K562 (cell line): ENCODE measurements around the gene GTF3C4. TPM values are rescaled to one million over a fixed set of nuclear protein-coding genes. Genes with fewer than 3 reads are reported as not detected.

Source experiments
- ATAC-seq: fragments of 200-7000 bp; cut with Tn5 transposase; 3 replicates; pipeline ENCODE4 v1.9.1; 2020; ENCODE audit warnings: moderate library complexity
- BruUV-seq: library from RNA; stranded (reverse); fragments of 400-500 nt; replicated peaks from 2 replicates; lab custom pipeline; 2021; lab: Mats Ljungman, UMichigan
- CTCF ChIA-PET: fragments of 300-600 bp; formaldehyde crosslinking; extraction: SDS; loops from one replicate; lab custom pipeline; 2021; ENCODE audit warnings: low intra/inter-chr PET ratio; lab: Yijun Ruan, JAX
- POLR2A ChIA-PET: fragments of 300-600, 350-650 bp; sonication (Branson Sonifier 250); formaldehyde crosslinking; extraction: SDS; loops from one replicate; lab custom pipeline; 2021; ENCODE audit warnings: antibody characterized with exemption, inconsistent platforms; lab: Yijun Ruan, JAX
- DNase-seq, 4 experiments: peaks; one replicate each; pipeline versions ENCODE4 v3.0.0 to v3.0.0-alpha.2; 2011 to 2018; ENCODE audit warnings: low spot score in 3 of 4, mixed read lengths in 3 of 4; ENCODE audit errors: extremely low read depth in 1 of 4
- FAIRE-seq: peaks from 2 replicates; lab custom pipeline; 2011; peaks lifted over from hg19 to GRCh38; lab: Jason Lieb, UNC
- H2AFZ ChIP-seq: 2 replicates; pipeline ENCODE4 v1.6.0; 2011; ENCODE audit warnings: low read depth, low read length, control low read depth, inconsistent platforms
- H3K27ac ChIP-seq: fragments of 200-600 bp; 3 replicates; pipeline ENCODE4 v1.8.0; 2011; ENCODE audit warnings: low read depth, mild to moderate bottlenecking, control low read depth, inconsistent platforms, low read length, moderate library complexity, mixed read lengths; ENCODE audit errors: extremely low read depth
- H3K27me3 ChIP-seq, 2 experiments: fragments of 300-600 bp in 1 of 2; 2 replicates in 1 of 2; 3 replicates in 1 of 2; pipeline versions ENCODE4 v1.6.0 to v1.8.0; 2011; ENCODE audit warnings: inconsistent platforms in 2 of 2, low read length in 2 of 2, mild to moderate bottlenecking in 1 of 2, mixed read lengths in 1 of 2, moderate library complexity in 1 of 2; ENCODE audit not compliant: control insufficient read depth in 2 of 2, insufficient read depth in 2 of 2
- H3K36me3 ChIP-seq: fragments of 300-600 bp; 3 replicates; pipeline ENCODE4 v1.8.0; 2011; ENCODE audit warnings: mild to moderate bottlenecking, low read length, inconsistent platforms; ENCODE audit not compliant: control insufficient read depth, insufficient read depth
- H3K4me1 ChIP-seq, 2 experiments: fragments of 200-600 bp in 1 of 2; replicated peaks in 1 of 2; 2 replicates in 1 of 2; 3 replicates in 1 of 2; pipeline versions ENCODE4 v1.5.1 to v1.8.0; 2011; ENCODE audit warnings: inconsistent platforms in 2 of 2, low read length in 2 of 2, mild to moderate bottlenecking in 1 of 2, mixed read lengths in 1 of 2, moderate library complexity in 1 of 2; ENCODE audit not compliant: control insufficient read depth in 2 of 2, insufficient read depth in 2 of 2
- H3K4me2 ChIP-seq: 2 replicates; pipeline ENCODE4 v1.6.1; 2011; ENCODE audit warnings: low read length, control low read depth, inconsistent platforms, mixed read lengths; ENCODE audit not compliant: insufficient read depth
- H3K4me3 ChIP-seq: fragments of 200-600 bp; sonication (generic), shearing (Covaris generic); 2 replicates; pipeline ENCODE4 v1.5.1; 2016; ENCODE audit warnings: control low read depth, inconsistent platforms
- H3K79me2 ChIP-seq: fragments of 200-600 bp; 3 replicates; pipeline ENCODE4 v1.8.0; 2011; ENCODE audit warnings: low read length, inconsistent platforms; ENCODE audit not compliant: control insufficient read depth, insufficient read depth
- H3K9ac ChIP-seq, 2 experiments: 2 replicates each; pipeline versions ENCODE4 v1.6.0 to v1.6.1; 2011; ENCODE audit warnings: low read depth in 2 of 2, low read length in 2 of 2, control low read depth in 1 of 2, inconsistent platforms in 1 of 2, mild to moderate bottlenecking in 1 of 2, mixed read lengths in 1 of 2; ENCODE audit not compliant: insufficient read depth in 1 of 2
- H3K9me1 ChIP-seq: one replicate; pipeline ENCODE4 v1.6.0; 2011; ENCODE audit warnings: inconsistent platforms, mild to moderate bottlenecking, low read length, moderate library complexity; ENCODE audit not compliant: control insufficient read depth, insufficient read depth
- H3K9me3 ChIP-seq: replicated peaks from 2 replicates; pipeline ENCODE4 v1.5.1; 2011; ENCODE audit warnings: low read depth, low read length, inconsistent platforms; ENCODE audit not compliant: control insufficient read depth, insufficient read depth
- H4K20me1 ChIP-seq: replicated peaks from 2 replicates; pipeline ENCODE4 v1.6.1; 2011; ENCODE audit warnings: low read length, inconsistent platforms, mixed read lengths; ENCODE audit not compliant: control insufficient read depth, insufficient read depth
- CTCFL ChIP-seq: IDR thresholded peaks from 2 replicates; pipeline ENCODE4 v1.6.1; 2011; ENCODE audit warnings: borderline replicate concordance, low read depth, mild to moderate bottlenecking, moderate library complexity, low read length; ENCODE audit not compliant: insufficient read depth, poor library complexity, severe bottlenecking
- PBX2 ChIP-seq, 2 experiments: IDR thresholded peaks in 1 of 2; conservative IDR thresholded peaks in 1 of 2; 2 replicates each; pipeline ENCODE4 v1.6.1; 2016; ENCODE audit warnings: low read depth in 2 of 2, mild to moderate bottlenecking in 1 of 2, missing compliant biosample characterization in 1 of 2, missing genetic modification characterization in 1 of 2, moderate library complexity in 1 of 2
- ZNF830 ChIP-seq: fragments of 250-450 bp; sonication (Bioruptor Pico); IDR thresholded peaks from 2 replicates; pipeline ENCODE4 v1.5.0; 2021; ENCODE audit warnings: mild to moderate bottlenecking
- WGBS: fragments of 100-300 bp; shearing (Covaris generic); methylation state at CpG from one replicate; pipeline ENCODE4 v1.1.6; 2016; ENCODE audit warnings: low coverage, mixed read lengths; ENCODE audit not compliant: insufficient coverage; ENCODE audit errors: missing lambda C conversion rate; 5-methylcytosine and 5-hydroxymethylcytosine counted together
- in situ Hi-C: fragments of 300-500 bp; cut with MboI; formaldehyde crosslinking; loops from 4 replicates; pipeline ENCODE4 v1.15.0; 2018; ENCODE audit warnings: inconsistent platforms, mixed read lengths
- intact Hi-C: fragments of 100-400 bp; cut with micrococcal nuclease; formaldehyde crosslinking; loops from 2 replicates; pipeline ENCODE4 v1.14.2; 2022
- polyA plus RNA-seq, 8 experiments: library from polyadenylated mRNA; depleted of rRNA in 4 of 8; stranded (reverse) in 5 of 8; unstranded in 3 of 8; fragments of >200 nt; fragmentation: Nextera tagmentation in 2 of 8; fragmentation: Illumina TruSeq in 1 of 8; extraction: Ambion mirVana in 2 of 8; extraction: Trizol in 1 of 8; gene quantifications; 2 replicates each; pipeline versions ENCODE4 v1.2.1 to v1.2.3, GENCODE V29; 2011 to 2014; ENCODE audit warnings: inconsistent platforms in 1 of 8, missing spikeins in 1 of 8
- total RNA-seq, 7 experiments: library from RNA; depleted of rRNA in 6 of 7; stranded (reverse); fragments of >200 nt in 6 of 7; fragmentation: Illumina TruSeq in 2 of 7; extraction: Trizol in 2 of 7; gene quantifications; 2 replicates each; pipeline versions ENCODE4 v1.2.1 to v1.2.3, GENCODE V29; 2011 to 2021; ENCODE audit warnings: low replicate concordance in 1 of 7

The GTF3C4 gene
- total and polyA plus RNA-seq, 9 of the 15 experiments (the other 6 are each of a cell fraction or from before 2014, with no cell fraction given): 3.9 to 20.0 (median 12.2) TPM

- DNase-seq: no peak
- no peak overlapping the region for H3K4me3 ChIP-seq
- intact Hi-C loops: no loop called here
- H3K36me3 ChIP-seq: no peaks in the 10 kb centered on the region
- no peak overlapping the region for H3K27ac ChIP-seq
- CTCF ChIA-PET: no interaction called here
- FAIRE-seq: no peak
- peaks cover 30 to 76% of the 10 kb centered on the region in 2 experiments for H3K27me3 ChIP-seq
- BruUV-seq: no TSS peak
- H3K9me3 ChIP-seq: no peaks in the 10 kb centered on the region
- H3K4me1 ChIP-seq: no peaks in the 10 kb centered on the region; a peak in 1 of 5 replicates
- POLR2A ChIA-PET: interaction anchor here (0.6 to 0.9 kb wide), 3 partner anchors 36 to 124 kb away, joined by 3 to 4 read pairs (median 3); no protein-coding TSS in a partner anchor
- no peaks in the 10 kb centered on the region for H4K20me1 ChIP-seq
- no peaks in the 10 kb centered on the region for H3K79me2 ChIP-seq
- no peak for ATAC-seq
- WGBS: 3% methylated on average over 20 of the region's 22 CpGs
- TF ChIP-seq PBX2 (CRISPR knock-in tag; IDR thresholded peaks at IDR 0.05; ENCODE audit: low read depth) (no peak), PBX2 (tag; conservative IDR thresholded peaks at IDR 0.05; ENCODE audit: low read depth) (no peak), CTCFL (no peak), ZNF830 (CRISPR knock-in tag) (no peak)
- no peak overlapping the region for H2AFZ ChIP-seq
- no peaks in the 10 kb centered on the region for H3K9me1 ChIP-seq
- H3K9ac ChIP-seq: no peak overlapping the region
- in situ Hi-C loops: no loop called here
- no peak overlapping the region for H3K4me2 ChIP-seq
Measured at GRCh38 chr9:132733260-132733815, 63.1 kb downstream of the GTF3C4 start.
